HepG2 (cell line): Measurements from ENCODE around the gene DLX4. TPM values are rescaled to one million over a fixed set of nuclear protein-coding genes. Genes with fewer than 3 reads are reported as not detected.

ENCODE experiments used
- ATAC-seq: fragments of 200-7000 bp; cut with Tn5 transposase; 3 replicates; pipeline ENCODE4 v1.9.1; 2020; ENCODE audit warnings: mild to moderate bottlenecking, moderate library complexity
- BruUV-seq: library from RNA; stranded (reverse); fragments of 400-500 nt; replicated peaks from 2 replicates; lab custom pipeline; 2021; lab: Mats Ljungman, UMichigan
- CTCF ChIA-PET: fragments of 300-600 bp; formaldehyde crosslinking; extraction: SDS; loops from one replicate; lab custom pipeline; 2021; ENCODE audit warnings: low total read pairs, inconsistent platforms, low intra/inter-chr PET ratio; lab: Yijun Ruan, JAX
- POLR2A ChIA-PET: fragments of 350-600 bp; sonication (Branson Sonifier 250); formaldehyde crosslinking; loops from one replicate; lab custom pipeline; 2020; ENCODE audit warnings: antibody characterized with exemption, inconsistent platforms; lab: Yijun Ruan, JAX
- DNase-seq: peaks from one replicate; pipeline ENCODE4 v3.0.0-alpha.2; 2015; ENCODE audit warnings: low spot score
- FAIRE-seq: peaks from 3 replicates; lab custom pipeline; 2011; peaks lifted over from hg19 to GRCh38; lab: Jason Lieb, UNC
- H2AFZ ChIP-seq: one replicate; pipeline ENCODE4 v1.6.1; 2011; ENCODE audit warnings: low read length, inconsistent platforms
- H3K27ac ChIP-seq: fragments of 300-600 bp; 3 replicates; pipeline ENCODE4 v1.8.0; 2011; ENCODE audit warnings: mixed run types, mild to moderate bottlenecking, mixed read lengths, low read length, inconsistent platforms; ENCODE audit not compliant: insufficient read depth; ENCODE audit errors: extremely low read length
- H3K27me3 ChIP-seq, 2 experiments: fragments of 200-600 bp in 1 of 2; 2 replicates in 1 of 2; 3 replicates in 1 of 2; pipeline versions ENCODE4 v1.6.0 to v1.8.0; 2011; ENCODE audit warnings: low read length in 2 of 2, mild to moderate bottlenecking in 2 of 2, moderate library complexity in 2 of 2, inconsistent platforms in 1 of 2; ENCODE audit not compliant: insufficient read depth in 2 of 2, control insufficient read depth in 1 of 2
- H3K36me3 ChIP-seq, 2 experiments: fragments of 200-600 bp in 1 of 2; replicated peaks in 1 of 2; 2 replicates in 1 of 2; 3 replicates in 1 of 2; pipeline versions ENCODE4 v1.5.1 to v1.8.0; 2011; ENCODE audit warnings: low read length in 2 of 2, inconsistent platforms in 1 of 2; ENCODE audit not compliant: insufficient read depth in 2 of 2, control insufficient read depth in 1 of 2
- H3K4me1 ChIP-seq: 2 replicates; pipeline ENCODE4 v1.5.1; 2012; ENCODE audit warnings: low read length, inconsistent platforms; ENCODE audit not compliant: insufficient read depth
- H3K4me2 ChIP-seq: 2 replicates; pipeline ENCODE4 v1.6.0; 2011; ENCODE audit warnings: low read depth, low read length, inconsistent platforms
- H3K4me3 ChIP-seq, 3 experiments: fragments of 200-600 bp in 1 of 3; sonication (generic), shearing (Covaris generic) in 1 of 3; replicated peaks in 1 of 3; 2 replicates each; pipeline ENCODE4 v1.5.1; 2011 to 2016; ENCODE audit warnings: low read length in 3 of 3, inconsistent platforms in 2 of 3, low read depth in 2 of 3, mild to moderate bottlenecking in 2 of 3, control low read depth in 1 of 3, mixed read lengths in 1 of 3; ENCODE audit not compliant: insufficient read depth in 1 of 3
- H3K79me2 ChIP-seq: one replicate; pipeline ENCODE4 v1.6.1; 2011; ENCODE audit warnings: low read length, inconsistent platforms; ENCODE audit not compliant: insufficient read depth
- H3K9ac ChIP-seq: 2 replicates; pipeline ENCODE4 v1.6.0; 2011; ENCODE audit warnings: mild to moderate bottlenecking, low read depth, low read length, inconsistent platforms; ENCODE audit not compliant: insufficient read depth
- H3K9me3 ChIP-seq: 2 replicates; pipeline ENCODE4 v1.5.1; 2012; ENCODE audit warnings: mild to moderate bottlenecking, low read length
- H4K20me1 ChIP-seq: 2 replicates; pipeline ENCODE4 v1.6.0; 2011; ENCODE audit warnings: inconsistent platforms, mild to moderate bottlenecking, low read length, moderate library complexity; ENCODE audit not compliant: insufficient read depth
- ARID2 ChIP-seq: sonication (generic); formaldehyde crosslinking; IDR thresholded peaks from 2 replicates; pipeline ENCODE4 v1.8.1; 2022; ENCODE audit warnings: mild to moderate bottlenecking, missing genetic modification reagents, borderline replicate concordance
- SMARCC2 ChIP-seq: fragments of 450-650 bp; IDR thresholded peaks from 2 replicates; pipeline ENCODE4 v1.6.1; 2017; ENCODE audit warnings: antibody characterized with exemption, mild to moderate bottlenecking
- SMYD3 ChIP-seq: sonication (generic); formaldehyde crosslinking; IDR thresholded peaks from 2 replicates; pipeline ENCODE4 v1.8.1; 2023; ENCODE audit warnings: mild to moderate bottlenecking, missing genetic modification reagents
- ZFP36 ChIP-seq: fragments of 150-350 bp; IDR thresholded peaks from 2 replicates; pipeline ENCODE4 v1.6.1; 2018; ENCODE audit warnings: borderline replicate concordance, low read length, low read depth; ENCODE audit not compliant: partially characterized antibody
- ZHX2 ChIP-seq, 2 experiments: sonication (generic) in 1 of 2; formaldehyde crosslinking in 1 of 2; IDR thresholded peaks; 2 replicates each; pipeline versions ENCODE4 v1.6.1 to v1.9.0; 2014 to 2022; ENCODE audit warnings: antibody characterized with exemption in 1 of 2, borderline replicate concordance in 1 of 2, inconsistent platforms in 1 of 2, low read depth in 1 of 2, missing genetic modification reagents in 1 of 2
- ZNF30 ChIP-seq: sonication (generic); formaldehyde crosslinking; IDR thresholded peaks from 2 replicates; pipeline ENCODE4 v1.5.0; 2020; ENCODE audit warnings: mild to moderate bottlenecking, missing genetic modification reagents
- ZZZ3 ChIP-seq: sonication (generic); formaldehyde crosslinking; IDR thresholded peaks from 2 replicates; pipeline ENCODE4 v1.4.0; 2020; ENCODE audit warnings: missing genetic modification reagents, mild to moderate bottlenecking, borderline replicate concordance
- WGBS: methylation state at CpG from one replicate; pipeline ENCODE4 v1.1.6; 2017; ENCODE audit warnings: low lambda C conversion rate; 5-methylcytosine and 5-hydroxymethylcytosine counted together
- in situ Hi-C: cut with HindIII; loops from 2 replicates; pipeline ENCODE4 v1.10.0; 2017; ENCODE audit warnings: low pct_unique_long_range_greater_than_20kb; ENCODE audit not compliant: extremely low pct_ligation_motif_present
- intact Hi-C: fragments of 100-400 bp; cut with micrococcal nuclease; formaldehyde crosslinking; loops from one replicate; pipeline ENCODE4 v1.10.0; 2022; ENCODE audit not compliant: unreplicated experiment
- polyA plus RNA-seq, 8 experiments: library from polyadenylated mRNA; depleted of rRNA in 3 of 8; stranded (reverse) in 7 of 8; unstranded in 1 of 8; fragments of >200 nt; fragmentation: Illumina TruSeq in 4 of 8; extraction: Trizol in 4 of 8; gene quantifications; 2 replicates each; pipeline versions ENCODE4 v1.2.1 to v1.2.3, GENCODE V29; 2011 to 2016; ENCODE audit warnings: low read depth in 4 of 8, missing spikeins in 1 of 8, mixed read lengths in 1 of 8; ENCODE audit not compliant: insufficient read depth in 1 of 8
- total RNA-seq, 5 experiments: library from RNA; depleted of rRNA; stranded (reverse); fragments of >200 nt; fragmentation: Illumina TruSeq; extraction: Trizol; gene quantifications; 2 replicates each; pipeline ENCODE4 v1.2.3, GENCODE V29; 2016; ENCODE audit warnings: low read depth in 1 of 5
- TF ChIP-seq, protein P1 (sequence below): sonication (generic); formaldehyde crosslinking; IDR thresholded peaks from 2 replicates; pipeline ENCODE4 v1.5.0; 2020; ENCODE audit warnings: missing genetic modification reagents, mild to moderate bottlenecking, borderline replicate concordance

Gene DLX4
- total and polyA plus RNA-seq, 2 of the 13 experiments (the other 11 are each of a cell fraction or from before 2014, with no cell fraction given), result 0.55 to 2.3 TPM

- peaks cover 6 to 55% of the 10 kb centered on the region in 2 experiments; a peak in 4 of 5 replicates for H3K27me3 ChIP-seq
- no peaks in the 10 kb centered on the region for H3K9me3 ChIP-seq
- no peak overlapping the region for H3K9ac ChIP-seq
- no peak overlapping the region for H3K4me3 ChIP-seq
- H3K4me2 ChIP-seq, result no peak overlapping the region
- POLR2A ChIA-PET, result no interaction called here
- H3K4me1 ChIP-seq, result peaks cover 39% of the 10 kb centered on the region
- no peaks in the 10 kb centered on the region for H3K79me2 ChIP-seq
- DNase-seq (no peak), FAIRE-seq (no peak), ATAC-seq (no peak)
- no peaks in the 10 kb centered on the region for H4K20me1 ChIP-seq
- no TSS peak for BruUV-seq
- no peaks in the 10 kb centered on the region for H3K36me3 ChIP-seq
- TF ChIP-seq ZFP36, result peak; percentile 45
- TF ChIP-seq, protein P1, sequence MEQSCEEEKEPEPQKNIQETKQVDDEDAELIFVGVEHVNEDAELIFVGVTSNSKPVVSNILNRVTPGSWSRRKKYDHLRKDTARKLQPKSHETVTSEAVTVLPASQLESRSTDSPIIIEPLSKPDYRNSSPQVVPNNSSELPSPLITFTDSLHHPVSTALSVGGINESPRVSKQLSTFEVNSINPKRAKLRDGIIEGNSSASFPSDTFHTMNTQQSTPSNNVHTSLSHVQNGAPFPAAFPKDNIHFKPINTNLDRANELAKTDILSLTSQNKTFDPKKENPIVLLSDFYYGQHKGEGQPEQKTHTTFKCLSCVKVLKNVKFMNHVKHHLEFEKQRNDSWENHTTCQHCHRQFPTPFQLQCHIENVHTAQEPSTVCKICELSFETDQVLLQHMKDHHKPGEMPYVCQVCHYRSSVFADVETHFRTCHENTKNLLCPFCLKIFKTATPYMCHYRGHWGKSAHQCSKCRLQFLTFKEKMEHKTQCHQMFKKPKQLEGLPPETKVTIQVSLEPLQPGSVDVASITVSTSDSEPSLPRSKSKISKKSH (CRISPR knock-in tag), result no peak
- CTCF ChIA-PET, result no interaction called here
- H3K27ac ChIP-seq, result no peak overlapping the region
- no peak overlapping the region for H2AFZ ChIP-seq
- in situ Hi-C loops, result loop anchor here (5.0 kb wide), 1 partner anchor 43 kb away; no protein-coding TSS in a partner anchor
- intact Hi-C loops, result loop anchor here (5.0 kb wide), 1 partner anchor 48 kb away; the partner anchor contains the start of gene DLX3
- WGBS, result 32% methylated on average over 2 of the region's 2 CpGs
These were observed 19.4 kb upstream of the DLX4 start for GRCh38 chr17:49949634-49950033.

- no peak overlapping the region for H3K27ac ChIP-seq
- no peaks in the 10 kb centered on the region for H4K20me1 ChIP-seq
- FAIRE-seq (no peak), ATAC-seq (no peak), DNase-seq (no peak)
- no peak overlapping the region for H2AFZ ChIP-seq
- ChIA-PET POLR2A (interaction anchor here (1.0 kb wide), 1 partner anchor 19 kb away, joined by 3 read pairs; no protein-coding TSS in a partner anchor), CTCF (interaction anchor here (1.3 to 3.6 kb wide), 3 partner anchors 46 to 90 kb away, joined by 4 to 27 read pairs (median 7); no protein-coding TSS in a partner anchor)
- H3K9me3 ChIP-seq, result no peaks in the 10 kb centered on the region
- H3K79me2 ChIP-seq, result no peaks in the 10 kb centered on the region
- WGBS, result 43% methylated on average over 14 of the region's 14 CpGs
- H3K9ac ChIP-seq, result no peak overlapping the region
- in situ Hi-C loops (loop anchor here (5.0 kb wide), 1 partner anchor 41 kb away; no protein-coding TSS in a partner anchor), intact Hi-C loops (loop anchor here (1.0 to 5.0 kb wide), 2 partner anchors 46 to 71 kb away; partner anchors contain the start of gene DLX3)
- peaks cover 30% of the 10 kb centered on the region for H3K4me1 ChIP-seq
- no peak overlapping the region for H3K4me3 ChIP-seq
- H3K36me3 ChIP-seq, result no peaks in the 10 kb centered on the region
- BruUV-seq, result no TSS peak
- peaks cover 5 to 47% of the 10 kb centered on the region in 2 experiments; a peak in 4 of 5 replicates for H3K27me3 ChIP-seq
- H3K4me2 ChIP-seq, result no peak overlapping the region
- TF ChIP-seq ZZZ3 (CRISPR knock-in tag) (no peak), ARID2 (no peak), SMYD3 (no peak), SMARCC2 (no peak), ZNF30 (CRISPR knock-in tag) (no peak), ZHX2 (IDR thresholded peaks at IDR 0.05; ENCODE audit: low read depth) (no peak), ZHX2 (CRISPR knock-in tag; IDR thresholded peaks at IDR 0.05; ENCODE audit: borderline replicate concordance) (no peak)
These were observed 17.5 kb upstream of the DLX4 start for GRCh38 chr17:49951362-49952082.
